ENCODE results near the gene RNF135.
A peak's percentile ranks its signal among the peaks of the same experiment; 100 is the strongest.
"Not testable (repeated sequence)": the region's sequence is repeated elsewhere in the genome, so short reads cannot be mapped to it uniquely, and the experiment has no call there.

The RNF135 gene

DNA sequence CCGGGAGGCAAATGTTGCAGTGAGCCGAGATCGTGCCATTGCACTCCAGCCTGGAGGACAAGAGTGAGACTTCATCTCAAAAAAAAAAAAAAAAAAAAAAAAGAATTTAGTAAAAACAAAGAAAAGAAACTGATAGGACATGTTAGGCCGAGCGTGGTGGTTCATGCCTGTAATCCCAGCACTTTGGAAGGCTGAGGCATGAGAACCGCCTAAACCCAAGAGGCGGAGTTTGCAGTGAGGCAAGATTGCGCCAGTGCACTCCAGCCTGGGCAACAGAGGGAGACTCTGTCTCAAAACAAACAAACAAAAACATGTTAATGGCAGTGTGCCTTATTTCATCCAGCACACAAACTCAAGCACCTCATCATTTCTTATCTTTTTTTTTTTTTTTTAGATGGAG, 6.5 kb upstream of the RNF135 start:
- H3K4me3 Mint-ChIP-seq; H3K9me3 Mint-ChIP-seq; intact Hi-C loops (cut with micrococcal nuclease); H3K27me3 Mint-ChIP-seq: not testable (repeated sequence)
- Mint-ChIP-seq H3K4me1 (ENCODE audit: low read depth) (peaks cover 53% of the 10 kb centered on the region), H3K27ac (peak overlapping the region; percentile 97), H3K36me3 (ENCODE audit: low read depth) (peaks cover 55% of the 10 kb centered on the region)

DNA sequence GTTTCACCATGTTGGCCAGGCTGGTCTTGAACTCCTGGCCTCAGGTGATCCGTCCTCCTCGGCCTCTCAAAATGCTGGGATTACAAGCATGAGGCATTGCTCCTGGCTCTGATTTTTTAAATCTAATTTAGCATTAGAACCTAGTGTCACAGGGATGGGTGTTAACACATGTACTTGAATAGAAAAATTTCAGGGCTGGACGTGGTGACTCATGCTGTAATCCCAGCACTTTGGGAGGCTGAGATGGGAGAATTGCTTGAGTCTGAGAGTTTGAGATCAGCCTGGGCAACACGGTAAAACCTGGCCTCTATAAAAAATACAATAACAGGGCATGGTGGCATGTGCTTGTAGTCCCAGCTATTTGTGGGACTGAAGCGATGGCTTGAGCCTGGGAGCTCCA, 6.0 kb upstream of the RNF135 start:
- peaks cover 52% of the 10 kb centered on the region for H3K36me3 Mint-ChIP-seq (ENCODE audit: low read depth)
- intact Hi-C loops (cut with micrococcal nuclease), result no loop called here
- no peak overlapping the region for H3K4me3 Mint-ChIP-seq
- H3K4me1 Mint-ChIP-seq (ENCODE audit: low read depth), result peaks cover 53% of the 10 kb centered on the region
- H3K9me3 Mint-ChIP-seq, result no peaks in the 10 kb centered on the region
- H3K27ac Mint-ChIP-seq, result peak overlapping the region; percentile 45
- H3K27me3 Mint-ChIP-seq, result no peaks in the 10 kb centered on the region

DNA sequence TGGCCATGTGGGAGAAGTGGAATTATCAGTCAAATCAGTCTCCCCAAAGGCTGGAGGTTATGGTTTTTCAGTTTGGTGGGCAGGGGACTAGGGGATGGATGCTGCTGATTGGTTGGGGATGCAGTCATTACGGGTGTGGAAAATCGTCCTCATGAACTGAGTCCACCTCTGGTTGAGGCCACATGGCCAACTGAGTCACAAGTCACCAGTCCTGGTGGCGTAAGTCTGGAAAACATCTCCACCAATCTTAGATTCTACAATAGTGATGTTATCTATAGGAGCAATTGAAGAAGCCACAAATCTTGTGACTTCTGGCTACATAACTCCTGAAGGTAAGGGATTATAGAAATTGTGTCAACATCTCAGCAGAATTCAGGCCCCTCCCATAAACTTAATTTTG, 5.2 kb upstream of the RNF135 start:
- Mint-ChIP-seq H3K27ac (no peak overlapping the region), H3K4me3 (no peak overlapping the region), H3K9me3 (no peaks in the 10 kb centered on the region), H3K36me3 (ENCODE audit: low read depth) (peaks cover 60% of the 10 kb centered on the region), H3K27me3 (no peaks in the 10 kb centered on the region), H3K4me1 (ENCODE audit: low read depth) (peaks cover 61% of the 10 kb centered on the region)
- intact Hi-C loops (cut with micrococcal nuclease), result no loop called here

- peak overlapping the region; percentile 13 for H3K4me3 Mint-ChIP-seq
- peaks cover 48% of the 10 kb centered on the region for H3K4me1 Mint-ChIP-seq (ENCODE audit: low read depth)
- peak overlapping the region; percentile 94 for H3K27ac Mint-ChIP-seq
- intact Hi-C loops (cut with micrococcal nuclease), result loop anchor here (1.0 kb wide), 1 partner anchor 14 kb away; no protein-coding TSS in a partner anchor
- not testable (repeated sequence) for H3K9me3 Mint-ChIP-seq, H3K27me3 Mint-ChIP-seq
- peaks cover 77% of the 10 kb centered on the region for H3K36me3 Mint-ChIP-seq (ENCODE audit: low read depth)
These were observed 2.9 kb upstream of the RNF135 start for GRCh38 chr17:30967911-30968310.

- Mint-ChIP-seq H3K9me3 (no peaks in the 10 kb centered on the region), H3K4me3 (peak overlapping the region; percentile 98), H3K27ac (peak overlapping the region; percentile 94), H3K4me1 (ENCODE audit: low read depth) (peaks cover 46% of the 10 kb centered on the region), H3K27me3 (no peaks in the 10 kb centered on the region), H3K36me3 (ENCODE audit: low read depth) (peaks cover 77% of the 10 kb centered on the region)
- intact Hi-C loops (cut with micrococcal nuclease), result loop anchor here (5.0 kb wide), 2 partner anchors 48 to 63 kb away; partner anchors contain the start of genes ADAP2 and TEFM
These were observed 629 bp upstream of the RNF135 start for GRCh38 chr17:30969989-30970830.

- intact Hi-C loops (cut with micrococcal nuclease), result no loop called here
- no peak overlapping the region for H3K4me3 Mint-ChIP-seq
- H3K4me1 Mint-ChIP-seq (ENCODE audit: low read depth), result peaks cover 44% of the 10 kb centered on the region
- H3K9me3 Mint-ChIP-seq, result no peaks in the 10 kb centered on the region
- peaks cover 69% of the 10 kb centered on the region for H3K36me3 Mint-ChIP-seq (ENCODE audit: low read depth)
- H3K27me3 Mint-ChIP-seq, result no peaks in the 10 kb centered on the region
- peak overlapping the region; percentile 25 for H3K27ac Mint-ChIP-seq
These were observed 4.4 kb downstream of the RNF135 start for GRCh38 chr17:30975042-30975820.

GRCh38 chr17:30979919-30980318, 9.1 kb downstream of the RNF135 start:
- H3K9me3 Mint-ChIP-seq; H3K4me3 Mint-ChIP-seq; H3K27ac Mint-ChIP-seq; H3K27me3 Mint-ChIP-seq; intact Hi-C loops (cut with micrococcal nuclease): not testable (repeated sequence)
- Mint-ChIP-seq H3K36me3 (ENCODE audit: low read depth) (peaks cover 54% of the 10 kb centered on the region), H3K4me1 (ENCODE audit: low read depth) (peaks cover 39% of the 10 kb centered on the region)

DNA sequence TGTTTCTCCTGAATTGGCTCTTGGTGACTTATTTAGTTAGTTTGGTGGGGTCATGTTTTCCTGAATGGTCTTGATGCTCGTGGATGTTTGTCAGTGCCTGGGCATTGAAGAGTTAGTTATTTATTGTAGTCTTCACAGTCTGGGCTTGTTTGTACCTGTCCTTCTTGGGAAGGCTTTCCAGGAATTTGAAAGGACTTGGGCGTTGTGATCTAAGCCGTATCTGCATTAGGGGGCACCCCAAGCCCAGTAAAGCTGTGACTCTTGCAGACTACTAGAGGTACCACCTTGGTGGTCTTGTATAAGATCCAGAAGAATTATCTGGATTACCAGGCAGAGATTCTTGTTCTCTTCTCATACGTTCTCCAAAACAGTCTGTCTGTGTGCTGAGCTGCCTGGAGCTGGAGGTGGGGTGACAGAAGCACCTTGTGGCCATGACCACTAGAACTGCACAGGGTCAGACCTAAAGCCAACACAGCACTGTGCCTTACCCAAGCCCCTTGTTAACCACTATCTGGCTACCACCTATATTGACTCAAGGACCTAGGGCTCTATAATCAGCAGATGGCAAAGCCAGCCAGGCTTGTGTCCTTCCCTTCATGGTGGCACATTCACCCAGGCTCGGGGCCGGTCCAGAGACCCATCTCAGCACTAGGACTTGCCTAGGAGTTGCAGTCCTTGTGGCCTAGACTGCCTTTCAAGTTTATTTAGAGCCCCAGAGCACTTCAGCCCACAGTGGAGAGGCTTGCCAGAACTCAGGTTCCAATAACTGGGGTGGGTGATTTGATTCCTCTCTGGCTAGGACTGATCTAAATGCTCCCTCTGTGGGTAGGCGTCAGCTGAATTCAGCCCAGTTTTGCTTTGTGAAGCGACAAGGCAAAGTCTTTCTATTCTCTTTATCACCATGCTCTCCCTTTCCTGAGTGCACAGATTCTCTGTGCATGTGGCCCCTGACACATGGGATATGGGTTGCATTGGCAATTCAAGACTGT, 11.0 kb downstream of the RNF135 start:
- peaks cover 23% of the 10 kb centered on the region for H3K4me1 Mint-ChIP-seq (ENCODE audit: low read depth)
- no peaks in the 10 kb centered on the region for H3K9me3 Mint-ChIP-seq
- H3K4me3 Mint-ChIP-seq, result no peak overlapping the region
- H3K36me3 Mint-ChIP-seq (ENCODE audit: low read depth), result peaks cover 54% of the 10 kb centered on the region
- intact Hi-C loops (cut with micrococcal nuclease), result no loop called here
- H3K27me3 Mint-ChIP-seq, result no peaks in the 10 kb centered on the region
- H3K27ac Mint-ChIP-seq, result peak overlapping the region; percentile 26

DNA sequence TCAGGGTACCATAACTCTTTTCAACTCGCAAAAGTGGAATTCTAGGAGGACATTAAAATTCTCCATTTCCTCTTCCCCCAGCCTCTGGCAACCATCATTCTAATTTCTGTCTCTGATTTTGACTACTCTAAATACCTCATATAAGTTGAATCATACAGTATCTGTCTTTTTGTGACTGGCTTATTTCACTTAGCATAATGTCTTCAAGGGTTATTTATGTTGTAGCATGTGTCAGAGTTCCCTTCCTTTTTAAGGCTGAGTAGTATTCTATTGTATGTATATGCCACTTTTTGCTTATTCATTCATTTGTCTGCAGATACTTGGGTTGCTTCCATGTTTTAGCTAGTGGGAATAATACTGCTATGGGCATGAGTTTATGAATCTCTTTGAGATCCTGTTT, 12.0 kb downstream of the RNF135 start:
- Mint-ChIP-seq H3K27ac (peak overlapping the region; percentile 26), H3K4me3 (no peak overlapping the region), H3K9me3 (no peaks in the 10 kb centered on the region), H3K27me3 (no peaks in the 10 kb centered on the region), H3K4me1 (ENCODE audit: low read depth) (peaks cover 19% of the 10 kb centered on the region), H3K36me3 (ENCODE audit: low read depth) (peaks cover 57% of the 10 kb centered on the region)
- intact Hi-C loops (cut with micrococcal nuclease), result no loop called here

- no peak overlapping the region for H3K27ac Mint-ChIP-seq
- peaks cover 96% of the 10 kb centered on the region for H3K36me3 Mint-ChIP-seq (ENCODE audit: low read depth)
- intact Hi-C loops (cut with micrococcal nuclease), result no loop called here
- H3K9me3 Mint-ChIP-seq, result no peaks in the 10 kb centered on the region
- no peaks in the 10 kb centered on the region for H3K4me1 Mint-ChIP-seq (ENCODE audit: low read depth)
- H3K27me3 Mint-ChIP-seq, result no peaks in the 10 kb centered on the region
- H3K4me3 Mint-ChIP-seq, result no peak overlapping the region
These were observed 19.6 kb downstream of the RNF135 start for GRCh38 chr17:30990458-30990857.

- Mint-ChIP-seq H3K27ac (no peak overlapping the region), H3K27me3 (no peaks in the 10 kb centered on the region), H3K9me3 (no peaks in the 10 kb centered on the region), H3K4me3 (no peak overlapping the region), H3K36me3 (ENCODE audit: low read depth) (peaks cover 98% of the 10 kb centered on the region), H3K4me1 (ENCODE audit: low read depth) (no peaks in the 10 kb centered on the region)
- intact Hi-C loops (cut with micrococcal nuclease), result no loop called here
These were observed 21.7 kb downstream of the RNF135 start for GRCh38 chr17:30992551-30992950.

DNA sequence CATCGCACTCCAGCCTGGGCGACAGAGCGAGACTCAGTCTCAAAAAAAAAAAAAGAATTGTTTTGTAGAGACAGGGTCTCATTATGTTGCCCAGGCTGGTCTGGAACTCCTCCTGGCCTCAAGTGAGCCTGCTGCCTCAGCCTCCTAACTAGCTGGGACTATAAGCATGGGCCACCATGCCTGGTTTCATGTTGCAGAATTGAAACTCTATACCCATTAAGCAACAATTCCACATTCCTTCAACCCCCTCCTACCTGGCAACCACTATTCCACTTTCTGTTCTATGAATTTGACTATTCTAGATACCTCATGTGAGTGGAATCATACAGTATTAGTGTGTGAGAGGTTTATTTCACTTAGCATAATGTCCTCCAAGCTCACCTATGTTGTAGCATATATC, 24.5 kb downstream of the RNF135 start:
- intact Hi-C loops (cut with micrococcal nuclease), result no loop called here
- Mint-ChIP-seq H3K27me3 (no peaks in the 10 kb centered on the region), H3K4me3 (no peak overlapping the region), H3K4me1 (ENCODE audit: low read depth) (no peaks in the 10 kb centered on the region), H3K36me3 (ENCODE audit: low read depth) (peaks cover 99% of the 10 kb centered on the region), H3K9me3 (no peaks in the 10 kb centered on the region), H3K27ac (no peak overlapping the region)

GRCh38 chr17:30996486-30996885, 25.6 kb downstream of the RNF135 start:
- no peak overlapping the region for H3K27ac Mint-ChIP-seq
- H3K27me3 Mint-ChIP-seq, result no peaks in the 10 kb centered on the region
- H3K36me3 Mint-ChIP-seq (ENCODE audit: low read depth), result peaks cover 99% of the 10 kb centered on the region
- no peaks in the 10 kb centered on the region for H3K9me3 Mint-ChIP-seq
- no peak overlapping the region for H3K4me3 Mint-ChIP-seq
- H3K4me1 Mint-ChIP-seq (ENCODE audit: low read depth), result no peaks in the 10 kb centered on the region
- intact Hi-C loops (cut with micrococcal nuclease), result no loop called here

Data from dendritic cell treated with granulocyte-macrophage colony-stimulating factor and Interleukin-4, amounts not matched to agents 40 ng/mL and 50 ng/mL, for 4 days (primary cell).